Measurements from ENCODE around the gene FGF19.

The FGF19 gene

GRCh38 chr11:69667619-69668604 lies 35.9 kb downstream of the FGF19 start:
- no peak for DNase-seq

DNA sequence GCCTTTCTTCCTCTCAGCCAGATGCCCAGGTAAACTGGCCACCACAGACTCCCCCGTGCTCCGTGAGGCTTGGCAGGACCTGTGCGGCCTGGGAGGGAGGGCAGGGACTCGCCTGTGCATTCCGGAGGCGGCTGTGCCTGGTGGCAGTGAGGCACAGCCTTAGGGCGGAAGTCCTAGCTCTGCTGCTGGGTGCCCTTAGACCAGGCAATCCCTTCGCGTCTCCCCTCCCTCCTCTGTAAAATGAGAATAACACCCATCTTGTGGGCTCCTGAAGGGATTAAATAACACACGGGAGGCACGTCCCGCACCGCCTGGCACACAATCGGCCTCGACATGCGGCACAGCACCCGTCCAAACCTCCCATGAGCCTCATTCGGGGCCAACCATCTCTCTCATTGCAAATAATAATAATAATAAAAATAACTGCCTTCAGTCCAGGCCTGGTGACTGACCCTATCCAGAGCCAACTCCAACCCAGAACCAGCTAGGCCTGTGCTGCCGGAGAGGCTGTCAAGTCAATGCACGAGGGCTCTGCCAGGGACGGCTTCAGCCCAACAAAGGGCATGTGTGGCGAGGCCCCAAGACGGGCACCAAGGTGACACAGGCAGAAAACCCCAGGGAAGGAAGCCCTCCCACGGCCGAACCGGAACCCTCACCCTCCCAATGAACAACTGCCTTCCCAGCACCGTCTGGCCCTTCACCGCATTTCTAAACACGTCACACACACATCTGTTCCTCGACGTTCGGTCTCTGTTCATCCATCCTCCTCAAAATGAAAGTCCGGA lies 36.9 kb downstream of the FGF19 start:
- no peak for DNase-seq

DNA sequence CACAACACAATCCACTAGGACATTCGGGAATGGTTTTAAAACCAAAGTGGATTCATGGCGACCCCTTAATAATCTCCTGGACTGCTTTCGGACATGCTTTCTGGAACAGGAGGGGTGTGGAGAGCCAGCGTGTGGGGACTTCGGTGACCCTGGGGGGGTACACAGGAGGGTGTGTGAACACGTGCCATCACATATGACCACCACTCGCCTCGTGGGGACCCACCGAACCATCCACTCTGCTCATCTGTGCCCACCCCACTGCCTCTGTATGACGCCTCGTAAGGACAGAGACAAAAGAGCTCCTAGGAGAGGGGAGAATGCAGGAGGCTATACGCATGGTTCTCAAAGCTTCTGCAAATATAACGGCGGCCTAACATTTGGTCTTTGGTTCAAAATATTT lies 37.6 kb downstream of the FGF19 start:
- DNase-seq, result no peak

- DNase-seq, result no peak
Measured at GRCh38 chr11:69665669-69666068, 38.2 kb downstream of the FGF19 start.

- DNase-seq, result no peak
Measured at GRCh38 chr11:69664901-69665300, 38.9 kb downstream of the FGF19 start.

DNA sequence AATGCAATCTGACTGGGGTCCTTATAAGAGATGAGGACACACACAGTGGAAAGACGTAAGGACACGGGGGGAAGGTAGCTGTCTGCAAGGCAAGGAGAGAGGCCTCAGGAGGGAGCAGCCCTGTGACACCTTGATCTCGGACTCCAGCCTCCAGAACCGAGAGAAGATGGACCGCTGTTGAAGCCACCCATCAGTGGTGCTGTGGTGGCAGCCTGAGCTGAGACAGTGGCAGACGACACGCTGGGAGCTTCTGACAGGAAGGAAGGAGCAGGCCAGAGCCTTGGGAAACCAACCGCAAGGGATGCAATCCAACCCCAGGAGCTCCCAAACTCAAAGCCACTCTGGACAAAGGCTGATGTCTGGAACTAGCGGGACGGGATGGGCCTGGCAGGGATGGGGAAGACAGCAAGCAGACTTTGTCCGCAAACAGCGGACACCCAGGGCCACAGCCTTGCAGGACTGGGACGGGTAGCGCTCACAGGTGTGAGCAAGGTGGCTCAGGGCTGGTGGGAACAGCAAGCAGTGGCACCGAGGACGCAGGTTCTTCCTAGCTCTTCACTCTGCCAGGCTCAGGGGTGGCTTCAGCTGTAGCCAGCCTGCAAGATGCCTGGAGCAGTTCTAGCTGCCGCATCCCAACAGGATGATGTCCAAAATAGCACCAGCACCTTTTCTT lies 39.6 kb downstream of the FGF19 start:
- DNase-seq, result no peak

DNA sequence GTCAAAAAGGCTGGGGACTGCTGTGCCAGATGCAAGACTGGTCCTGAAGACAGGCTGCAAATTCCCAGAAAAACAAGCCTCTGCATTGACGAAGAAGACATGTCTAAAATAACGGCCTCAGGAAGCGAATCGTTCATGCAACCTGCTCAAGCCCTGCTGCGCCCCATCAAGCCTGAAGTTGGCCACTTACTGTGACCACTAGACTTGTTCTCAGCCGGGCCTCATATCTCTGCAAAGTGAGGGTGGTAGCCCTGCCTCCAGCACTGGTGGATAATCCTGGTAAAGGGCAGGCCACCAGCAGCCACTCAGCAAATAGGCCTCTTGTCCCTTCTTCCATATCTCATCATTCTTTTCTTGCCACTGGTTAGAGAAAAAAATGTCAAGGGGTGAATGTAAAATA lies 40.5 kb downstream of the FGF19 start:
- no peak for DNase-seq

DNA sequence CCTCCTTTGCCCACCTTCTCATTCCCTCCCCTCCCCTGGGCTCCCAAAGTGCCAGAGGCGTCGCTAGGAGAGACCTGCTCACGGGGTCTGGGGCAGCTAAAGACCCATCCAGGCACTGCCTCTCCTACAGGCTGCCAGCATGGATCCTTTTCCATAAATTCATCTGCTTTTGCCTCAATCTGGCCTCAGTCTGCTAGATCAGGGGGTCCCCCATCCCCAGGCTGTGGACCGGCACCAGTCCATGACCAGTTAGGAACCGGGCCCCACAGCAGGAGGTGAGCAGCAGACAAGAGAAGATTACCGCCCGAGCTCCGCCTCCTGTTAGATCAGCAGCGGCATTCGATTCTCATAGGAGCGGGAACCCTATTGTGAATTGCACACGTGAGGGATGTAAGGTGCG lies 41.0 kb downstream of the FGF19 start:
- DNase-seq, result no peak

DNA sequence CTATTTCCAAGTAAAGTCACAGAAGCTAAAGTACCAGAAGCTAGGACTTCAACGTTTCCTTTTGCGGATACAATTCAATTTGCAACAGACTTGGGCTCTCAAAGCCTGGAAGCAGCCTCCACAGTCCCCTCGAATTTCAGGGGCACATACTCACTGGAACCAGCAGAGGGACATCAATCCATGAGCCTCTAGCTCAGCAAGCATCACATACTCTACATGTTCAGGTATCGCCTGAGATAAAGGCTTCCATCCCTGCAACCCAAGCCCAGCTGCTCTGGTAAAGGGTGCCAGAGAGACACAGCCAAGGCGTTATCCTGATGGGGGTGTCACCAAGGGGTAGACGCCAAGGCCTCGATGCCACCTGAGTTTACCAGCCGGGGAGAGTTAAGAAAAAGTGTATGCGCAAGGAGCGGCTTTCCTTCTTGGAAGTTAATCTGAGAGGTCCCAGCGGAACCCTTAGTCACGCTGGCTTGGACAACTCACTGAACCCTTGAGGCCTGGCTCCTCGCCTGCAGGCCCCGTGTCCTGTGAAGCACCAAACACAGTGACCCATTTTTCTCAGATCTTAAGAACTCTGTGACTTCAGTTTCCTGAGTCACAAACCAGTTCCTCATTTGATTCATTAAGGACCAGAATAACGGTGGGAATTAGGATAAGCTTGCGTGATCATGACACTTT lies 41.7 kb downstream of the FGF19 start:
- DNase-seq, result no peak

DNA sequence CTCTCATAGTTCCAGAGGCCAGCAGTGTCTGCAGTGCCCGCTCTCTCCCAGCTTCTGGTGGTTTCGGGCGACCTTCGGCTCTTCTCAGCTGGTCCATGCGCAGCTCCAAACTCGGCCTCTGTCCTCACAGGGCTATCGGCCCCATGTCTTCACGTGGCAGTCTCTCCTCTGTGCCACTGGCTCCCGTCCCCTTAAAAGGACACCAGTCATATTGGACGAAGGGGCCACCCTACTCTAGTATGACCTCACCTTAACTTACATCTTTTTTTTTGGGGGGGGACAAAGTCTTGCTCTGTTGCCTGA lies 42.5 kb downstream of the FGF19 start:
- DNase-seq, result no peak

GRCh38 chr11:69660001-69660500 lies 43.8 kb downstream of the FGF19 start:
- DNase-seq, result no peak

GRCh38 chr11:69659591-69659990 lies 44.2 kb downstream of the FGF19 start:
- DNase-seq, result no peak

DNA sequence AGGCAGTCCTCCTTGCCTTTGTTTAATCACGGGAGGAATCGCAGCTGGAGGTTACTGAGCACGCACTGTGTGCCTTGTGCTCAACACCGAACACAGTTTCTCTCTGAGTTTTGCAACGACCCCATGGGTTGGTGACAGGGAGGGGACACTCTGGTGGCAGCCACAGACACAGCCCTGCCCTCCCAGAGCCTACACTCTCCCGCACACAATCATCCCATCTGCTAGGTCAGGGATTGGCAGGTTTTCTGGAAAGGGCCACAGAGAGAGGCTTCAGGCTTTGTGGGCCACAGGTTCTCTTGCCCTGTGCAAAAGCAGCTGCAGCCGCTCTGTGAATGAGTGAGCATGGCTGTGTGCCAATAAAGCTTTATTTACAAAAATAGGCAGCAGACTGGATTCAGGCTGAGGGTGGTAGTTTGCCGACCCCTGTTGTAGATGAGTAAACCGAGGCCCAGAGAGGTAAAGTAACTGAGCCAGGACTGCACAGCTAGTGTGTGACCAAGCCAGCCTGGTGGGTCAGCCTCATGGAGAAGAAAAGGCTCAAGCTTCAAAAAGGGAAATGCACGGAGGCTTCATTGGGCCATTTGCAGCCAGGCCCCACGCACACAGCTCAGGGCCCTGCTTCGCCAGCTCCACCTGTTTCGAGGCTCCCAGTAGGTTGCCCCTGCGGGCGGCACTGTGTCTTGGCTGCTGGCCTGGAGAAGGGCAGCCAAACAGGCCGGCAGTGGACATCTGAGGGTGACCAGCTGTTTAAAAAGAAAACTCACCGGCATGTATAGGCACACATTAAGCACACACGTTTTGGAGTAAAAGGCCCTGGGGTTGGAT lies 45.0 kb downstream of the FGF19 start:
- no peak for DNase-seq

DNA sequence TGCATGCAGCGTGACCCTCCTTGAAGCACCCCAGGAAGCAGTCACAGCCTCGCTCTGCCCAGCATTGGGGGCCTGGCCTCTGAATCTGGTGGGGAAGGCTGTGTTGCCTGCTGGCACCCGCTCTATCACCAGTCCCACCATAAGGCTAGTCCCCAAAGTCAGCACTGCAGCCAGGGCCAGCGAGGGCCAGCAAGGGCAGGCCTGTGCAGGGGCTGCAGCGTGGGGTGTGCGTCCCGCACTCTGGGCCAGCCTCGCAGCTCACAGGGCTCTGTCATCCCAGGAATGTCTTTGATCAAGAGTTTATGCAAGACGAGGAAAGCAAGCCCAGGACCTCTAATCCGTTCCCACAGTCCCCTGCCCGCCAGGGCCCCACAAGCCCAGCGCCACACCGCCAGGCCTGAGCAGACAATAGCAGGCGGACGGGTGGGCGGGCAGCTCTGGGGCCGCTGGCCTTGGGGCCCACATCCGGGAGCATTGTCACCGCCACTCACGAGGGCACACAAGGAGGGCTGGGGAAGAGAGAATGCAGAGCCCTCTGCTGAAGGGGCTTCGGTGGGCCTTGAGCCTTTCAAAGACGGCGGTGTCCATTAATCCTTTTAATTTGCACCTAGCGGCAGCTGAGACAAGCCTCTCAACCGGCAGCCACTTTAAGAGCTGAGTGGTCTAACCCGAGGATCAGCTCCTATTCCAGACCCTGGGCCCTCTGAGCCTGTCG lies 45.8 kb downstream of the FGF19 start:
- no peak for DNase-seq

DNA sequence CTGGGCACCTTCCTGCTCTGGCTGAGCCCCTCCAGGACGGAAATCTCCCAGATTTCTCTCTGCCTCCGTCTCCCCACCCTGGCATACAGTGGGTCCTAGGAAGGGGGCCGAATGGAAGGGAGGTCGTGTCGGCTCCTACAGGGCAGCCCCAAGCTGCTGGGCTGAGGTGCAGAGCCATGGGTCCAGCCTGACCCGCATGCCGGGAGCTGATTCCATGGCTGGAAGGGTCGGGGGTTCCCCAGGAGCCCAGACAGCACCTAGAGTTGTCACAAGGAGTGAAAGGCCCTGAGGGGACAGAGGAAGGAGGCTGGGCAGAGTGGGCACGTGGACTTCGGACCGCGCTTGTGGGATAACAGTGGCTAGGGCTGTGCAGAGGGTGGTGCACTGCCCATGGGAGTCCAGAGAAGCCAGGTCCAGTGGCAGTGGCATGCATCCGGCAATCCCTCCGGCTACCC lies 46.3 kb downstream of the FGF19 start:
- no peak for DNase-seq

GRCh38 chr11:69656536-69657455 lies 47.0 kb downstream of the FGF19 start:
- no peak for DNase-seq

GRCh38 chr11:69655479-69656428 lies 48.1 kb downstream of the FGF19 start:
- DNase-seq, result no peak

- DNase-seq, result no peak
Measured at GRCh38 chr11:69654660-69655478, 49.0 kb downstream of the FGF19 start.
